ENCODE results near the gene ADAP1.

DNA sequence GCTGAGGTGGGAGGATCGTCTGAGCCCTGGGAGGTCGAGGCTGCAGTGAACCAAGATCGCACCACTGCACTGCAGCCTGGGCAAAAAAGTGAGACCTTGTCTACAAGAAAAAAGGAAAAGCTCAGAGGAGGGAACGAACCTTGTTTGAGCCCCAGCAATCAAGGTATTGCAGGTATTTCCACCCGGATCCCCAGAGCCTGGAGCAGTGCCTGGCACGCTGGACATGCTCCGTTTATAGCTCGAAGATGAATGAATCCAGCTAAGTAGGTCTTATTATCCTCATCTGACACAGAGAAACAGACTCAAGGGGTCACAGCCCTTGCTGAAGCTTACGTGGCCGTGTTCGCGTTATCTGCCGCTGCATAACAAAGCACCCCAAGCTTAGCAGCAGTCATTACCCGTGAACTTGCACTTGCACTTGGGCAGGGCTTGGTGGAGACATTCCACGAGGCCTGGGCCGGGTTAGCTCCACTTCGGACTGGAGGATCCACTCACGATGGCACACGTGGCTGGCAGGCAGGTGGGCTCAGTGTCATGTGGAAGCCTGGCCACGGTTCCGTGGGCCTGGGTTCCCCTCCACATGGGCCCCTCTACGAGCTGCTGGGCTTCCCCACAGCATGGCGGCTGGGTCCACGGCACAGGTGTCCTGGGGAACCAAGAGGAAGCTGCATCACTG is 24.1 kb upstream of the ADAP1 start:
- TF ChIP-seq, protein P1, sequence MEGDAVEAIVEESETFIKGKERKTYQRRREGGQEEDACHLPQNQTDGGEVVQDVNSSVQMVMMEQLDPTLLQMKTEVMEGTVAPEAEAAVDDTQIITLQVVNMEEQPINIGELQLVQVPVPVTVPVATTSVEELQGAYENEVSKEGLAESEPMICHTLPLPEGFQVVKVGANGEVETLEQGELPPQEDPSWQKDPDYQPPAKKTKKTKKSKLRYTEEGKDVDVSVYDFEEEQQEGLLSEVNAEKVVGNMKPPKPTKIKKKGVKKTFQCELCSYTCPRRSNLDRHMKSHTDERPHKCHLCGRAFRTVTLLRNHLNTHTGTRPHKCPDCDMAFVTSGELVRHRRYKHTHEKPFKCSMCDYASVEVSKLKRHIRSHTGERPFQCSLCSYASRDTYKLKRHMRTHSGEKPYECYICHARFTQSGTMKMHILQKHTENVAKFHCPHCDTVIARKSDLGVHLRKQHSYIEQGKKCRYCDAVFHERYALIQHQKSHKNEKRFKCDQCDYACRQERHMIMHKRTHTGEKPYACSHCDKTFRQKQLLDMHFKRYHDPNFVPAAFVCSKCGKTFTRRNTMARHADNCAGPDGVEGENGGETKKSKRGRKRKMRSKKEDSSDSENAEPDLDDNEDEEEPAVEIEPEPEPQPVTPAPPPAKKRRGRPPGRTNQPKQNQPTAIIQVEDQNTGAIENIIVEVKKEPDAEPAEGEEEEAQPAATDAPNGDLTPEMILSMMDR (IDR thresholded peaks at IDR 0.05), result no peak
- TF ChIP-seq POLR2A (IDR thresholded peaks at IDR 0.05), result no peak

Data from heart left ventricle (tissue), 13 donors.